Panc1 (cell line): ENCODE results near the gene HACD3. TPM values are rescaled to one million over a fixed set of nuclear protein-coding genes. Genes with fewer than 3 reads are reported as not detected.

Source experiments
- ATAC-seq: fragments of 200-7000 bp; cut with Tn5 transposase; 2 replicates; pipeline ENCODE4 v1.9.1; 2020; ENCODE audit warnings: mild to moderate bottlenecking, moderate library complexity
- BruUV-seq: library from RNA; stranded (reverse); fragments of 400-500 nt; replicated peaks from 2 replicates; lab custom pipeline; 2021; lab: Mats Ljungman, UMichigan
- CTCF ChIA-PET: fragments of 300-600 bp; sonication (Branson Sonifier 250); formaldehyde crosslinking; loops from one replicate; lab custom pipeline; 2022; ENCODE audit warnings: antibody characterized with exemption; lab: Charles Lee
- POLR2A ChIA-PET: fragments of 300-600 bp; sonication (Branson Sonifier 250); formaldehyde crosslinking; loops from one replicate; lab custom pipeline; 2022; ENCODE audit warnings: antibody characterized with exemption; lab: Charles Lee
- DNase-seq: peaks from one replicate; pipeline ENCODE4 v3.0.0-alpha.2; 2010; ENCODE audit warnings: low read depth, low spot score
- H3K27ac ChIP-seq: 2 replicates; pipeline ENCODE4 v1.5.1; 2011; ENCODE audit warnings: mild to moderate bottlenecking, low read length, inconsistent platforms
- H3K27me3 ChIP-seq: fragments of 200-500 bp; sonication (Bioruptor generic); 2 replicates; pipeline ENCODE4 v1.6.0; 2014; ENCODE audit warnings: low read length, inconsistent platforms; ENCODE audit not compliant: control insufficient read depth, insufficient read depth
- H3K36me3 ChIP-seq: fragments of 200-500 bp; sonication (Bioruptor generic); 2 replicates; pipeline ENCODE4 v1.5.1; 2014; ENCODE audit warnings: inconsistent platforms, mild to moderate bottlenecking, low read length, moderate library complexity; ENCODE audit not compliant: control insufficient read depth, insufficient read depth
- H3K4me1 ChIP-seq: 2 replicates; pipeline ENCODE4 v1.5.1; 2011; ENCODE audit warnings: inconsistent platforms, mild to moderate bottlenecking, low read length, moderate library complexity; ENCODE audit not compliant: control insufficient read depth, insufficient read depth
- H3K4me3 ChIP-seq, 2 experiments: 2 replicates each; pipeline ENCODE4 v1.5.1; 2011 to 2012; ENCODE audit warnings: low read depth in 2 of 2, low read length in 2 of 2, mild to moderate bottlenecking in 2 of 2, inconsistent platforms in 1 of 2, moderate library complexity in 1 of 2
- H3K9me3 ChIP-seq: fragments of 200-500 bp; sonication (Bioruptor generic); 2 replicates; pipeline ENCODE4 v1.5.1; 2014; ENCODE audit warnings: low read depth, mild to moderate bottlenecking, inconsistent platforms, low read length, moderate library complexity; ENCODE audit not compliant: control insufficient read depth, insufficient read depth
- POLR2AphosphoS5 ChIP-seq: IDR thresholded peaks from 2 replicates; pipeline ENCODE4 v1.6.1; 2012; ENCODE audit warnings: mild to moderate bottlenecking, low read depth, low read length, moderate library complexity
- SIN3A ChIP-seq: IDR thresholded peaks from 2 replicates; pipeline ENCODE4 v1.6.1; 2012; ENCODE audit warnings: low read depth, mild to moderate bottlenecking, low read length, moderate library complexity, borderline replicate concordance; ENCODE audit not compliant: insufficient read depth
- TCF7L2 ChIP-seq: IDR thresholded peaks from 2 replicates; pipeline ENCODE4 v1.6.1; 2011; ENCODE audit warnings: mild to moderate bottlenecking, low read depth, low read length, inconsistent platforms
- in situ Hi-C: cut with HindIII; loops from 2 replicates; pipeline ENCODE4 v1.10.0; 2016; ENCODE audit warnings: low sequenced_read_pairs, low pct_unique_long_range_greater_than_20kb
- intact Hi-C: fragments of 100-400 bp; cut with micrococcal nuclease; formaldehyde crosslinking; loops from one replicate; pipeline ENCODE4 v1.10.0; 2022; ENCODE audit not compliant: unreplicated experiment
- total RNA-seq: library from RNA; stranded (reverse); gene quantifications from one replicate; pipeline ENCODE4 v1.2.1, GENCODE V29; 2021; ENCODE audit not compliant: unreplicated experiment
- TF ChIP-seq, protein P1 (sequence below): fragments of 450-650 bp; IDR thresholded peaks from 2 replicates; pipeline ENCODE4 v1.5.1; 2017; ENCODE audit warnings: mild to moderate bottlenecking
- TF ChIP-seq, protein P2 (sequence below), 2 experiments: IDR thresholded peaks; 2 replicates each; pipeline ENCODE4 v1.6.1; 2011 to 2012; ENCODE audit warnings: low read depth in 2 of 2, control low read depth in 1 of 2, low read length in 1 of 2, mild to moderate bottlenecking in 1 of 2, moderate library complexity in 1 of 2; ENCODE audit not compliant: insufficient read depth in 1 of 2

HACD3 gene
- total RNA-seq, 1 experiment from 2014 or later, result 83.2 TPM

DNA sequence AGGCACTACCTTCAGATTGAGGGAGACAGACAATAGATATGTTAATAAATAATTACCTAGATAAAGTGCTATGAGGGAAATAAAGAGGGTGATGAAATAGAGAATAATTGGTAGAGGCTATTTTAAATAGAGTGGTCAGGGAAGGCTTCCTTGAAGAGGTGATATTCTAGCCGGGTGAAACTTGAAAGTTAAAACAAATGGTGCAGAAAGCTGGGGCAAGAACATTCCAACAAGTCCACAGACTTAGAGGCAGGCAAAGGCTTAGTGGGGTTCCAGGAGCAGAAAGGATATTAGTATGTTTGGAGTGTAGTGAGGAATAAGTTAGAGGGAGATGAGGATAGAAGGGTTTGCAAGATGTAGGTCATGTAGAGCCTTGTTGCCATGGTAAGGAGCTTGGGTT is 10.1 kb downstream of the HACD3 start:
- DNase-seq, result no peak
- BruUV-seq, result no TSS peak
- no peaks in the 10 kb centered on the region for H3K27me3 ChIP-seq
- POLR2A ChIA-PET, result interaction anchor here (0.5 kb wide), 1 partner anchor 180 kb away, joined by 3 read pairs; no protein-coding TSS in a partner anchor
- in situ Hi-C loops, result no loop called here
- no peak for ATAC-seq
- H3K4me1 ChIP-seq, result no peaks in the 10 kb centered on the region; the same call in 1 of the 2 replicates
- no peak overlapping the region for H3K4me3 ChIP-seq
- H3K27ac ChIP-seq, result no peak overlapping the region
- CTCF ChIA-PET, result no interaction called here
- intact Hi-C loops, result no loop called here
- H3K9me3 ChIP-seq, result no peaks in the 10 kb centered on the region
- TF ChIP-seq TCF7L2 (no peak), POLR2AphosphoS5 (no peak), SIN3A (no peak)
- TF ChIP-seq, protein P1, sequence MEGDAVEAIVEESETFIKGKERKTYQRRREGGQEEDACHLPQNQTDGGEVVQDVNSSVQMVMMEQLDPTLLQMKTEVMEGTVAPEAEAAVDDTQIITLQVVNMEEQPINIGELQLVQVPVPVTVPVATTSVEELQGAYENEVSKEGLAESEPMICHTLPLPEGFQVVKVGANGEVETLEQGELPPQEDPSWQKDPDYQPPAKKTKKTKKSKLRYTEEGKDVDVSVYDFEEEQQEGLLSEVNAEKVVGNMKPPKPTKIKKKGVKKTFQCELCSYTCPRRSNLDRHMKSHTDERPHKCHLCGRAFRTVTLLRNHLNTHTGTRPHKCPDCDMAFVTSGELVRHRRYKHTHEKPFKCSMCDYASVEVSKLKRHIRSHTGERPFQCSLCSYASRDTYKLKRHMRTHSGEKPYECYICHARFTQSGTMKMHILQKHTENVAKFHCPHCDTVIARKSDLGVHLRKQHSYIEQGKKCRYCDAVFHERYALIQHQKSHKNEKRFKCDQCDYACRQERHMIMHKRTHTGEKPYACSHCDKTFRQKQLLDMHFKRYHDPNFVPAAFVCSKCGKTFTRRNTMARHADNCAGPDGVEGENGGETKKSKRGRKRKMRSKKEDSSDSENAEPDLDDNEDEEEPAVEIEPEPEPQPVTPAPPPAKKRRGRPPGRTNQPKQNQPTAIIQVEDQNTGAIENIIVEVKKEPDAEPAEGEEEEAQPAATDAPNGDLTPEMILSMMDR, result no peak
- TF ChIP-seq, protein P2, sequence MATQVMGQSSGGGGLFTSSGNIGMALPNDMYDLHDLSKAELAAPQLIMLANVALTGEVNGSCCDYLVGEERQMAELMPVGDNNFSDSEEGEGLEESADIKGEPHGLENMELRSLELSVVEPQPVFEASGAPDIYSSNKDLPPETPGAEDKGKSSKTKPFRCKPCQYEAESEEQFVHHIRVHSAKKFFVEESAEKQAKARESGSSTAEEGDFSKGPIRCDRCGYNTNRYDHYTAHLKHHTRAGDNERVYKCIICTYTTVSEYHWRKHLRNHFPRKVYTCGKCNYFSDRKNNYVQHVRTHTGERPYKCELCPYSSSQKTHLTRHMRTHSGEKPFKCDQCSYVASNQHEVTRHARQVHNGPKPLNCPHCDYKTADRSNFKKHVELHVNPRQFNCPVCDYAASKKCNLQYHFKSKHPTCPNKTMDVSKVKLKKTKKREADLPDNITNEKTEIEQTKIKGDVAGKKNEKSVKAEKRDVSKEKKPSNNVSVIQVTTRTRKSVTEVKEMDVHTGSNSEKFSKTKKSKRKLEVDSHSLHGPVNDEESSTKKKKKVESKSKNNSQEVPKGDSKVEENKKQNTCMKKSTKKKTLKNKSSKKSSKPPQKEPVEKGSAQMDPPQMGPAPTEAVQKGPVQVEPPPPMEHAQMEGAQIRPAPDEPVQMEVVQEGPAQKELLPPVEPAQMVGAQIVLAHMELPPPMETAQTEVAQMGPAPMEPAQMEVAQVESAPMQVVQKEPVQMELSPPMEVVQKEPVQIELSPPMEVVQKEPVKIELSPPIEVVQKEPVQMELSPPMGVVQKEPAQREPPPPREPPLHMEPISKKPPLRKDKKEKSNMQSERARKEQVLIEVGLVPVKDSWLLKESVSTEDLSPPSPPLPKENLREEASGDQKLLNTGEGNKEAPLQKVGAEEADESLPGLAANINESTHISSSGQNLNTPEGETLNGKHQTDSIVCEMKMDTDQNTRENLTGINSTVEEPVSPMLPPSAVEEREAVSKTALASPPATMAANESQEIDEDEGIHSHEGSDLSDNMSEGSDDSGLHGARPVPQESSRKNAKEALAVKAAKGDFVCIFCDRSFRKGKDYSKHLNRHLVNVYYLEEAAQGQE (IDR thresholded peaks at IDR 0.05; ENCODE audit: insufficient read depth in 1 of 2, low read depth in 2 of 2, low read length in 1 of 2), result no peak
- no peaks in the 10 kb centered on the region for H3K36me3 ChIP-seq

DNA sequence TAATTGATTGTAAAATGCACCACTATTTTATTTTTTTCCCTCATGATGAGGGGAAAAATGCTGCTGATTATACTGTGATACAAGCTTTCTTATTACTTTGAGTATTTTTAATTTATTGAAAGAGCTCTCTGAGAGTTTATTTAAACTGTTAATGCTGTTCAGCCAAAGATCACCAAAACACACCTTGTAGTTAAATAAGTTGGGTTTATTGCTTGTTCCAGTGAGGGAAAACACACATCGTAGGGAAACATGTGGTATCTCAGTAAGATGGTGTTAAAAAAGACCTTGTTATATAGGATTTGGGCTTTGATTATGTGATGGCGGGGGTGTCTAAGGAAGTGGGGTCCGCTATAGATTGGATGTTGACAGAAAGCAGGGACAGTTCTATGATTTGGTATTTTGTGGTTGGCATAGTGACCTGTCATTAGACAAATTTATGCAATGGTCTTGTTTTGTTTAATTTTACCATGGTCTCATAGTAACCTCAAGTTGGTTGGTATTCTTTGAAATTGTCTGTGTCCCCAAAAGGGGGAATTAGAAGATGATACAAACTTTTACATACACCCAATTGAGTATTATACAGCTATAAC is 11.1 kb downstream of the HACD3 start:
- no peaks in the 10 kb centered on the region; the same call in 1 of the 2 replicates for H3K4me1 ChIP-seq
- intact Hi-C loops, result no loop called here
- no peaks in the 10 kb centered on the region for H3K27me3 ChIP-seq
- POLR2A ChIA-PET, result no interaction called here
- no peak for ATAC-seq
- no TSS peak for BruUV-seq
- no peak overlapping the region for H3K4me3 ChIP-seq
- H3K9me3 ChIP-seq, result no peaks in the 10 kb centered on the region
- H3K36me3 ChIP-seq, result no peaks in the 10 kb centered on the region
- TF ChIP-seq POLR2AphosphoS5 (no peak), TCF7L2 (no peak), SIN3A (no peak)
- TF ChIP-seq, protein P1, result no peak
- TF ChIP-seq, protein P2 (IDR thresholded peaks at IDR 0.05; ENCODE audit: insufficient read depth in 1 of 2, low read depth in 2 of 2, low read length in 1 of 2), result no peak
- in situ Hi-C loops, result no loop called here
- CTCF ChIA-PET, result no interaction called here
- DNase-seq, result no peak
- H3K27ac ChIP-seq, result no peak overlapping the region
